Measurements from ENCODE around the gene MN1.

Gene MN1

DNA sequence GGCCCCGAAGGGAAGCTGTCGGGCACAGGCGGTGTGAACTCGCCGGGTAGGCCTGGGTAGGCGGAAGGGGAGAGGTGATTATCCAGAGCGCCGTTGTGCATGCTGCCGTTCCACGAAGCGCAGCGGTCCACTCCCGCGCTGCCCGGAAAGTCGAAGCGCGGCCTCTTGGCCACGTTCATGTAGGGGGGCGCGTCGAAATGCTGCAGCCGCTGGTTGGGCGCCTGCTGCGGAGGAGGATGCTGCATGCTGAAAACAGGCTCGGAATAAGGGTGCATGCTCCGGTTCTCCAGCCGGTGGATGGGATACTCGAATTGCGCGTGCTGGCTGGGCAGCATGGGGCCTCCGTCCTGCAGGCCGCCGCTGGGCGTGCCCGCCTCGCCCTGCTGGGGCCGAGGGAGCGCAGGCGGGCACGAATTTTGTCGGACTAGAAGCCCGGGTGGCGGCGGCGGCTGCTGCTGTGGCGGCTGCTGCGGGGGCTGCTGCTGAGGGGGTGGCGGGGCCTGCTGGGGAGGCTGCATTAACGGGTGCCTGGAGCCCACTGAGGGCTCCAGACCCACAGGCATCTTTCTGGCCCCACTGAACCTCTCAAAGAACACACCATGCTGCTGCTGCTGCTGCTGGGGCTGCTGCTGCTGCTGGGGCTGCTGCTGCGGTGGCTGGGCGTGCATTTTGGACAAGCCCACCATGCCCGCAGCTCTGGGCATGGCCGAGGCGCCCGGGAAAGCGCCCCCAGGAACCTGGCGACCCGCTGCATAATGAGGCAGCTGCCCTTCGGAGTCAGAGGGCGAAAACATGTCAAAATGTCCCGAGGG, 2.3 kb downstream of the MN1 start:
- peak in 1 of 2 experiments; percentile 39 for DNase-seq

DNA sequence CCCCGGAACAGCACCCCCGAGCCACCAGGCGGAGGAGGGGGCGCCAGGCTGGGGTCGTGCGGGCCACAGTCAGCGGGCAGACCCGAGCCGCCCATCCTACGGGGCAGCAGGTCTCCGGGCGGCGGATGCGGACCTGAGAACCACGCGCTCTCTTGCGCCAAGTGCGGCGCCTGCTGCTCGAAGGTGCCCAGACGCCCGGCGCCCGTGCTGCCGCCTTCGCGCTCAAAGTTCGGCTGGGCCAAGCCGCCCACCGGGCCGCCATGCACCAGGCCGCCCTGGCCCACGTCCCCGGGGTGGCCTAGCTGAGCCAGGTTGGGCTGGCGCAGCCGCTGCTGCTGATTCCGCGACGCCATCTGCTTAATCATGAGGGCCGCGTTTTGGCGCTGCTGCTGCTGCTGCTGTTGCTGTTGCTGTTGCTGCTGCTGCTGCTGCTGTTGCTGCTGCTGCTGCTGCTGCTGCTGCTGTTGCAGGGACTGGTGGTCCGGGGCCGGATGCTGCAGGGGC, 3.0 kb downstream of the MN1 start:
- DNase-seq, result peak in 1 of 2 experiments; percentile 57

DNA sequence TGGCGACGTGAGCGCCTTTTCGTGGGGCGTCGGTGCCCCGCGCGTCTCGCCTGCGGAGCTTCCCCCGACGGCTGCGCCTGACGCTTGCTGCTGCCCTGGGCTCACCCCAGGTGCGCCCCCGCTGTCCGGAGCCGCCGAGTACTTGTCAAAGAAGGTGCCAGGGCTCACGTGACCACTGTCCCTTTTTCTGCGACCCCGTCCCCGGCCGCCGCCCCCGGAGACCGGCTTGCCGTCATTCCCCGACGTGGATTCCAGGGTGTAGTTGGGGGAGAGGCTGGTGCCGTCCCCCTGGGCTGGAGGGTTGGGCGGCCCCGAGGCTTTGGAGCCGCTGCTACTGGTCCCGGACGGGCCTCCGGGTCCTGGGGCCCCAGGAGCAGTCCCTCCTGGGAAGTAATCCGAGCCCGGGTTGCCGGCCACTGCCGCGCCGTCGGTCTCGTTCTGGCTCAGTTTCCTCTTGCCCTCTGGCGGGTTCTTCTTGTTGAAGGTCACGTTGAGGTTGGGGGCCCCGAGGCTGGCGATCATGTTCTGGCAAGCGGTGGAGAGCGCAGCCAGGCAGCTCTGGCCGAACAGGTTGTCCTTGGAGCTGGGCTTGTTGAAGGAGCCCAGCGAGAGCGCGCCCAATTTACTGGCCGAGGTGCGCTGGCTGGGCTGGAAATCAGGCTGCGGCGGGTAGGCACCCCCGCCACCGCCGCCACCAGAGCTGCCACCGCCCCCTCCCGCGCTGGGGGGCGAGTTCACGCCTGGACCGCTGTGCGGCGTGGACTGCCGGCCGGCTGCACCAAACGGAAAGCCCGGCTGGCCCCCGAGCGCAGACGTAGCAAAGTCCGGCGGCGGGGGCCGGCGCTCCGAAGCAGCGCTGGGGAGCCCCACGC, 3.8 kb downstream of the MN1 start:
- no peak for DNase-seq

DNA sequence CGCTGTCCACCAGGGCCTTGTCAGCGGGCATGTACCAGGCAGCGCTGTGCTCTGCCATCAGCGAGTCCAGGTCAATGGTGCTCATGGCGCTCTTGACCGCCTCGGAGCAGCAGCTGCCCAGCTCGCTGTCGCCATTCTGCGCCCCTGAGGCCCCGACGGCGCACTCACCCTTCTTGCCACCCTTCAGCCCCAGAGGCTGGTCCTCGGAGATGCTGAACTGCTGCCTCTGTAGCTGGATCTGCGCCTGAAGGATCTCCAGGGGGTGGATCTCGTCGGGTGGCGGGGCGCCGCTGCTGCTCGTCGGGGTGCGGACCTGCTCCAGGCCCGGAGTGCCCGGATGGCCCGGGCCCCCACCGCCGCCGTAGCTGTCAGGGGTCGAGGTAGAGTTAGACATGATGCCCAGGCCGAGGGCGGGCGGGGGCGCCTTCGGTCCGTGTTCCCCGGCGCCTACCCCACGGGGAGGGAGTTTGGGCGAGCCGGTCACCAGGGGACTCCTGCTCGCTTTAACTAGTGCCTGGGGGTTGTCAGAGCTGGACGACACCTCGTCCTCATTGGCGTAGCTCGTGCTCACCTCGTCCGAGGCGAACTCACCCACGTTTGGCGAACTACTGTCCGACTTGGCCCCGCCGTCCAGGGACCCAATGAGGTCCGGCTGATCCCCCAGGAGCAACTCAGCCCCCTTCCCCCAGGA, 4.6 kb downstream of the MN1 start:
- no peak for DNase-seq

DNA sequence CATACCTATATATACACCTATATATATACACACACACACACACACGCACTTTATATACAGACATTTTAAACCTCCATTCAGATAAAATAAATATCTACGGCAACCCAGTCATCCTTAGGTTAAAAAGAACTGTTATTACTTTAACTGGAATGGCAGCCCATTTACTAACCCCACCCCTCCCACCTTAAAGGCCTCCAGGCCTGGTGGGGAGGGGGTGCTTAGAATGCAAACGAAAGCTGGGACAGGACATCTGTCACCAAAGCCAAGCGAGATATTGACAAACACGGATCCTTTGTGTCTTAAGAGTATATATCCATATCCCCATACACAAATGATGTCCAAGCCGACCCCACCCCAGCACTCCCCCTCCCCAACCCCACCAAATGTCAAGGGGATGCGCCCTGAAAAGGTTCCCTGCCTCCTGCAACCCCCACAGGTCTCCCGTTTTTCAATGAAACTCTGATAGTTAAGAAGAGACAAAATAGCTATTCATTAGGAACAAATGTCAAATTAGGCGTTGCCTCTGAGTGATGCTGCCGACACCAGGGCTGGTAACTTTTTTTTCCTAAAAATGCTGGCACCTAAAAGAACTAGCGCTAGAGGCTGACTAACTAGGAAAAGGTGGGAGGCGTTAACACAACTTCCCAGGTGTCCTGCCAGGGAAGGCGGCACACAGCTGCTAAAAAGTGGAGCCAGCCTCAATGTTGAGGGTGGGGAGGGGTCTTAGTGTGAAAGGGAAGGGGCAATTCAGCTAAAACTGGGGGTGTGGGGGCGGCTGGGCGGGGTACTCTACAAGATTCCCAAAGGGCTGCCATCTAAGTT, 5.6 kb downstream of the MN1 start:
- peak in 1 of 2 experiments; percentile 9 for DNase-seq

DNA sequence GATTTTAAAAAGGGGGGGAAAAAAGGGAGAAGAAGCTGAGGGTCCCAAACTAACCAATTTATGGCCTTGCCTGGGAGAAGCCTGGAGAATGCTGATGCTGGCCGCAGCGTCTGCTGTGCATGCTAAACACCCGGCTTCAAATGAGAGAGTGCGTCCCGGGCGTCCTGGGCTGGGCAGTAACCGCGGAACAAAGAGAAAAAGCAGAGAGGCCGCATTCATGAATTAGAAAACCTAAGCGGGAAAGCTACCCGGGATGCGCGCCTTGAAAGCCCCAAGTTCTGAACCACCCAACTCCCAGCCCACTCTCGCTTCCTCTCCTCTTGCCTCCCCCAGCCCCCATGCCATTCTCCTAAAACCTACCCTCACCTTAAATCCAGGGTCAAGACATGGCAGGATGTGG, 6.5 kb downstream of the MN1 start:
- DNase-seq, result no peak

DNA sequence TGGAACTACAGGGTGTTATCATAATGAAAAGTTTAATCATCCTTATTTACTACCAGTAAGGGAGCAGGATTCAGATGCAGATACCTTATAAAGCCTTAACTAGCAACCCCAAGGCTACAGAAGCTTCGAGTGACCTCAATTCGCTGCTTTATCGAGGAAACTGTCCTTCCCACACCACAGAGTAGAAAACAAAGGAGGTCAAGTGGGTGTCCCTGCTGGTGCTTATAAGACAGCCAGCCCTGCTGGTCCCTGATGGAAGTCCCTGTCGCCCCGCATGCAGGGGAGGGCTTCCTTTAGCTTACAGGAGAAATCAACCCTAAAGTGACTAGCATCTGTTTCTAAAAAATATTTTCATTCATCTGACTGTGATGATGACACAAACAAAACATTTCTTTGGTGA, 7.3 kb downstream of the MN1 start:
- peak in 1 of 2 experiments; percentile 11 for DNase-seq

DNA sequence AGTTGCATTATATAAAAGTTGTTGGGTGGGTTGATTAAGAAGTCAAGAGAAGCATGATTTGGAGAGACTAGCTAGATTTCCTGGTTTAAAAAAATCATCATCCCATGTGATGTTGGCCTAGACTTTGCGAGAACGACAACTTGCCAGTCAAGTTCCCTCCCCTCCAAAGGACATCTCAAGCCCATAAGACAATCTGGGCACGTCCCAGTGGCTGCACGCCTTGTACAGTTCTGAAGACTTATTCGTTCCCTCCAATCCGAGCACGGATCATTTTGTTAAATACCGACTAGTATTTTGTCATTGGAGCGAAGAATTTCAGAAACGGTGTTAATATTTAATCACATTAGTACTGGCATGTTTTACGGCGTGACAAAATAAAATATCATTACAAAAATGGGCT, 8.0 kb downstream of the MN1 start:
- DNase-seq, result no peak

DNA sequence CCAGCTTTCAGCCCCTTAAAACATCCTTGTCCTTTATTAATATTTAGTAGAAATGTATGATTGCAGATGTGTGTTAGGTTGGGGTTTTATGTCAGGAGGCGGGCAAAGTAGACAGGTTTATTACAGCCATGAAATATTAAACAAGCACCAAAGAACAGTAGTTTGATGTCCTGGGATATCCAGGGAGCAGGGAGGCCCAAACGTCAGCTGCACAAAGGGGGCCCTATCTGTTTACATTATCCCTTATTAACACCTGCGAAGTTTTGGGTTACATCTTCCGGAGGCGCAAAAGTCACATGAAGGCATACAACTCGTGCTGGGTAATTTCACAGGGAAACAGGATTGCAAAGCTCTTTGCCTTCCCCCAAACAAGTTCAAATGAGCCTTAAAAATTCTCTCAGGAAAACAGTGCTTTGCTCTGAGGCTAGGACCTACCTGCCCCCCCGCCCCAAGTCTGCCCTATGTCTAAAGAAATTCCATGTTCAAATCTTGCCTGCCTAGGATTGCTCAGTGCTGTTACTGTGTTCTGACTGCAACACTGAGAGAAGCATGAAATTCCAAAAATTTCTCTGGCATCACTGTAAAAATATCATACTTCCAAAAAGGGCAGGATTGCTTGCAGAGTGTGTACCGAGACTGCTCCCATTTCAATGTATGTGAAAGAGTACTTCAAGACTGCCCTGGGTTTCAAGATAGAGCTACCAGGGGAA, 8.9 kb downstream of the MN1 start:
- DNase-seq, result no peak

DNA sequence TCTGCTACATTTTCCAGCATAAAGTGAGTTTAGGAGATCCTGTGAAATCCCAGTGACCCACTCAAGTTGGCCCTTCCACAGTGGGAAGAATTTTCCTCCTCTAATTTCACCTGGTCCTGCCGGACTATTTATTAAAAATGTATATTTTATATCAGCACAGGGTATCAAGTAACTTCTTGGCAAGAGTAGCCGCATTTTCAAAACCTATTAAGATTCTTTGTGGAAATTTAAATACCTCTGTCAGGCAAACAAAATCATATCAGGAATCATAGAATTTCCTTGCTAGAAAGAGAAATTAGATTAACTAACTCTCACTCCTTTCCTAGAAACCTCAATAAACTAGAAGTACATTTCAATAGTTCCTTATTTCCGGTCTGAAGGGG, 9.7 kb downstream of the MN1 start:
- no peak for DNase-seq

DNA sequence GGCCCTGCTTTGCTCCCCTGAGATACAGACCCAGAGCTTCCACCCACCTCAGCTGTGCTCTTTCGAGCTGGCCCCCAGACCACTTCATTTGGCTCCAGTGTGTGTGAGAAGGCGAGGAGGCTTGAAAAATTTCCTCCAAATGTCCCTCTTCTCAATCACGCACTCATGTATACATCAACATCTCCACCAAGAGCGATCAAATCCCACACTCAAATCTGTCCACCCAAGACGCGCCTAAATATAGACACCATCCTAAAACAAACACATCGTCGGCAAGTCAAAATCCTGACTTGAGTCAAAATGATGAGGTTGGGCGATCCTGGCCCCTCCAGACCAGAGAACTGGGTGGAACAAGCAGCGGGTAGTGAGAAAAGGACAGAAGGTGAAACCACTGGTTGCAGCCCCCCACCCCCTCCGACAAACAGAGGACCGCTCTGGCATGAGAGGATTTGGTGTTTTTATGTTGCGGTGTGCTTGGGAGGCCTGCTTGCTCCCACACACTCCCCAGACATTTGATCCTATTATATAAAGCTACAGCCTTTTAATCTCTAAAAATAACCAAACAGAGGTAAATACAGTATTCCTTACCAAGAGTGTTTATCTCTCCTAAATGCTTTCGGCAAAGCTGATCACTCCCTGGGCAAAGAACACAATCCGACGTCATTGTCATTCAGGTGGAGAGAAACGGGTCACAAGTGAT, 10.2 kb downstream of the MN1 start:
- no peak for DNase-seq

DNA sequence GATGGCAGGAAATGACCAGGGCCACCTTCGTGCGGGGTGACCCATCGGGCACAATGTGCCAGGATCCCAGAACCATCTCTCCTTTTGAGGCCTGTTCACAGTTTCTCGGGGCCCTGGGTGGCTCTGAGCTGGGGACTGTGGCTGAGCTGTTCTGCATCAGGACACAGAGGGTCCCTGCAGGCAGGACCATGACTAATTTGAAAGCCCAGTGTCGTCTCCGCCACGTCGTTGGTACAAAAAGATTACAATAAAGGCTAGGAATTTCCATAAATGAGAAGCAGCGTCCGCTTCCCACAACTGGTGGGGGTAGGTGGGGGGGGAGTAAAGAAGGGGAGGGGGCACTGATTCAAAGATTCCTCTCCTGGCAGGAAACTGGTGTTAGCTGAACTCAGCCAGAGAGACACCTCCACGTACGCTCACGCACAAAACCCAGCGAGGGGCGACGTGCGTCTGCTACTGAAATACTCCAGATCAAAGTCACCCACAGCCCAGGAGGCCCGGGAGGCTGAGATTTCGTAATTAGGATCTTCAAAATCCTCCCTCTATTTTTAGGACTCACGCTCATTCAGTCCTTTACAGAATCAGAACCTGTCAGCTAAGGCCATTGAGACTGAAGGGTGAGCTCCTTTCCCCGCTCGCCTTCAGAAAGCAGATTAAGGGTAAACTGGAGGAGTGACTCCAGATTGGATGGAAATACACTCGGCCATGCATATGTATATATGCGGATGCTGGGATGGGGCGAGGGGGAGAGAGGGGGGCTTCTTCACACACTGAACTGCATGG, 11.0 kb downstream of the MN1 start:
- DNase-seq, result no peak

DNA sequence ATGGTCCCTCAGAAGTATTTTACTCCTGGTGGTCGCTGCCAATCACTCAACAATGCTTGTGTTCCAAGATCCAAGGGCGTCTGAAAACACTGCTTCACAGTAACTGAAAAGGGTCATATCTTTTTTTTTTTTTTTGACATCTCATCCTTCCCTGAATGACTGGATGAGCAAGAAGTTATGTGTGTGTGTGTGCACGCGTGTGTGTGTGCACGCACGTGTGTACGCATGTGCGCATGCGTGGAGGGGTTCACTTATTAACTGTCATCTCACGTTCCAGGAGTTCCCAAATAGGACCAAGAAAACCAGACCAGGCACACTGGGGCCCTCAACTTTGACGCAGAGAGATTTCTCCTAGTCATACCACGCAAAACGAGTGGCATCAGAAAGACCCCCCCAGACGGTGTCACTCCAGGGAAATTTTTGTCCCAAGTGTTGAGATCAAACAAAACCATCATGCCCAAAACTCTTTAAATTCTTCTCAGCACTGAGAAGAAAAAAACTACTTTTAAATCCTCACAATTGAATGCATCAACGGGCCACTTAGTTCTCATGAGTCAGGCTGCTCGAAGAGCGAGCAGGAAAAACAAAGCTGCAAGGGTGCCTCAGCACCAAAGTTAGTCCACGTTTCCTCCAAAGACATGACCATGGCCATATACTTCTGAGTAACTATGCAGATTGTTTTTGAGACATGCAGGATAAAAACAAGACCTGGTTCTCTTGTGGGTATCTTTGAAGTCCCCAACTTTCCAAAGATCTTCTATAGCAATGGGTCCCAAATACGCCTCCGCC, 12.9 kb downstream of the MN1 start:
- DNase-seq, result no peak

DNA sequence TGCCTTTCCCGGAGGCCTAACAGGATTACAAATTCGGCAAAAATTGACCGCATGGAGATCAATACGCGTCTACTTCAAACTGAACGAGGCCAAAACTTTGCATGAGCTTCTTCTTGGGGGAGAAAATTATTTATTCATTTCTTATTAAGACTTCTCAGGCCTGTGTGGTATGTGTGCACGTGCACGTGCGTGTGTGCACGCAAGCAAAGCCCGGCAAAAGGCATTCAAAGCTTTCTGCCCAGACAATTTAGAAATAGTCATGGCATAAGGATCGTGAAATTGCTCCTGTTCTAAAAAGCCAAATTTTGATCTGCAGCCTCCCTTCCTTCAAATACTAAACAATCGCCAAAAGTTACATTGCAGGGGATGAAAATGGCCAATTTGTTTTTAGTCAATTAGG, 14.6 kb downstream of the MN1 start:
- no peak for DNase-seq

DNA sequence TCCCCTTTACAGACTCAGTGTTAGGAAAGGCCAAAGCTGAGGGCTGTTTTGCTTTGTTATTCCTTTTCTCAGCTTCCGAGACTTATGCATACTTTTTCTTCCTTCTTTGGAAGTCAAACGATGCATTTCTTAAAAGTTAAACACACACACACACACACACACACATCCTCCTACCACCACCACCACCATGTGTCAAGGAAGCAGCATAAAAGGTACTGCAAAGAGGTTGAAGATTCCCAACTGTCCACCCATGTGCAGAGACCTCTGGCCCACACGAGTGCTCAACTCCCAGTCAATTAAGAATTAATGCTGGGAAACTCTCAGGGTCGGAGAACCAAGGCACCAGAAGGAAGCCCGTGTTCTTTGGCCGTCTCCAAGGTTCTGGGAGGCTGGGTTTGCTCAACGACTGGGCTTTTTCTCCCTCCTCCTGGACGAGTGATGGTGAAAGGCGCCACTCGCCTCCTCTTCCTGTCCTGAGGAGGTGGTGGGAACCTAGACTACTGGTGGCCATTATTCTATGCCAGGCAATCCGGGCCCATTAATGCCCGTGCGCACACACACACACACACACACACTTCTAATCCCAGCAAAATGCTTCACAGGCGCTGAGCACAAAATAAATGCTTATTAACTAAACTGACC, 15.1 kb downstream of the MN1 start:
- no peak for DNase-seq

DNA sequence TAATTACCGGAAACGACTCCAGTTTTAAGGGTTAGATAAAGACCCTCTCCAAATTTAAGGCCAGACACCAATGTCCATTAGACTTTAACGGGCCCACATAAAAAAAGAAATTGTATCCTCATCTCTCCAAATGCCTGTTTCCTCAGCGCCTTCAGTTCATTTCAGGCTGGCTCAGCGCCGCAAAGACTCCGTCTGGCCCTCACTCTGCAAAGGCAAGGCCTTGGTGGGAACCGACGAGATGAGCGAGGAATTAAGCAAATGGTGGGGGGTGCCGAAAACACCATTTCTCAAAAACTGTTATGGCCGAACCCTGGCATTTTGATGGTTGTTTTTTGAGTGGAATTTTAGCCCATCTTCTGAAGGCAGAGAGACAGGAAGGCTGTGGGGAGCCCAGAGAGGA, 15.7 kb downstream of the MN1 start:
- no peak for DNase-seq

DNA sequence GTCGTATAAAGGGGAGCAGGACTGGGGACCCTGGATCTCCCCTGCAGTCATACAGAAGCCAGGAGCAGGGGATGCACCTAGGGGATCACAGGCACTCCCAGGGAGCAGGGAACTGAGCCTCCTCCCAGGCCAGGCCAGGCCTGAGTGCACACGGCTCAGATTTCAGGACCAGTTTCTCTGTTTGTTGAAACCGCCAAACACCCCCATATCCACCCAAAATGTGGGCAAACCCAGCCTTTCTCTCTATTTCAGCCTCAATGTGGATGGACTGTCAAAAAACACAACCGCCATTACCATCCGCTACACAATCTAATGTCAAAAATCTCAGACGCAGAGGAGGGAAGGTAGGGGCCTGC, 17.5 kb downstream of the MN1 start:
- DNase-seq, result no peak

DNA sequence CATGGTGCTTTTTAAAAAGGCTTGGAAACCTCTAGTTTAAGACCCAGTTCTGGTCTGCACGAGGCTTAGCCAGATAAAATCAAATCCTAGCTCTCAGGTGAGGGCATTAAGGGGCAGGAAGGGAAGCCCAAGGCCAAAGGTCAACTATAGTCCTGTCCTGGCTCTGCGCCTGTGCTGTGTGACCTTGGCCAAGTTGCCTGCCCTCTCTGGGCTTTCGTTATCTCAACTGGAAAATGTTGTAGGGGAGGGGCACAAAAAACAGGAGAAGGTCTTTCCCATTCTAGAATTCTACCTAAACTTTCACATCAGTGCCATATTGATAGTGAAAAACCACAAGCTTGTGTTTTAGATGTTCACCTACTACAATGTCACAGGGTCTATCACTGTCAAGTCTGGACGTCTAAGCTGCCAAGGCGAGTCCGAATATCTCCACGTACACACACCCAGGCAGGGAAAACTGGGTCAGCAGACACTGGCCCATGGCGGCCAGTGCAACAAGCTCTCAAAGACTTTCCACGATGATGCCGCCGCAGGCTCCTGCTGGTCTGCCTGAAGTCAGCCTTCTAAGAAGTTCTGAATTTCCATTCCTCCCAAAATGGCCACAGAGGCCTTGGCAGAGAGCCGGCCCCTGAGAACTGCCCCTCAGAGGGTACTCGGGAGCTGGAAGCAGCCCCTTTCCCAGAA, 18.0 kb downstream of the MN1 start:
- DNase-seq, result no peak
